Upper lobe of right lung (tissue), 1 donor: ENCODE measurements around the gene LRG1. TPM values are rescaled to one million over a fixed set of nuclear protein-coding genes. Genes with fewer than 3 reads are reported as not detected.

Experiments used
- ATAC-seq: fragments of 200-7000 bp; cut with Tn5 transposase; one replicate; pipeline ENCODE4 v1.9.1; 2020; ENCODE audit warnings: mild to moderate bottlenecking, moderate library complexity
- DNase-seq: peaks from one replicate; pipeline ENCODE4 v3.0.0-alpha.2; 2020
- H3K27ac ChIP-seq: fragments of 200-600 bp; one replicate; pipeline ENCODE4 v1.8.0; 2022
- H3K27me3 ChIP-seq: fragments of 200-600 bp; one replicate; pipeline ENCODE4 v1.8.0; 2022; ENCODE audit warnings: mild to moderate bottlenecking
- H3K36me3 ChIP-seq: fragments of 200-600 bp; one replicate; pipeline ENCODE4 v1.8.0; 2022
- H3K4me1 ChIP-seq: fragments of 200-600 bp; one replicate; pipeline ENCODE4 v1.8.0; 2022
- H3K4me3 ChIP-seq: fragments of 200-600 bp; one replicate; pipeline ENCODE4 v1.8.0; 2022; ENCODE audit warnings: mild to moderate bottlenecking
- H3K9me3 ChIP-seq: fragments of 200-600 bp; one replicate; pipeline ENCODE4 v1.8.0; 2022
- intact Hi-C: fragments of 100-400 bp; cut with DNase I; formaldehyde crosslinking; loops from one replicate; pipeline ENCODE4 v1.11.0; 2022
- total RNA-seq: library from RNA; stranded (reverse); fragmentation: NEBNext Ultra II Directional; extraction: Animal tissue kit (Norgen Biotek cat#: 25700); gene quantifications from one replicate; pipeline ENCODE4 v1.2.1, GENCODE V29; 2021
- TF ChIP-seq, protein P1 (sequence below): fragments of 200-600 bp; IDR thresholded peaks from one replicate; pipeline ENCODE4 v1.8.0; 2022; ENCODE audit warnings: antibody characterized with exemption
- donor health status: DM: no; HTN: yes; CAD: no; lungs with severe emphysema.

LRG1 gene
- total RNA-seq, 1 donor from 2014 or later: 15.9 TPM

DNA sequence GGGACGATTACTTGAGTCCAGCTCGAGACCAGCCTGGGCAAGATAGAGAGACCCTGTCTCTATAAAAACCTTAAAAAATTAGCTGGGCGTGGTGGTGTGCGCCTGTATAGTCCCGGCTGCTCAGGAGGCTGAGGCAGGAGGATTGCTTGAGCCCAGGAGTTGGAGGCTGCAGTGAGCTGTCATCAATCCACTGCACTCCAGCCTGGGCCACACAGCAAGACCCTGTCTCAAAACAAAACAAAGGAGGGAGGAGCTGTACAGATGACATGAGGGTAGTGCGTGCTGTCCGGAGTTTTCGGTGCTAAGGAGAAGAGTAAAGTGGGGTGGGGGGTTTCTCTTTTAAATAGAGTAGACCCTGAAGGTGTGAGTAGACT lies 45.2 kb downstream of the LRG1 start:
- Histone ChIP-seq H3K4me3 (no peak overlapping the region), H3K36me3 (peaks cover 73% of the 10 kb centered on the region), H3K4me1 (no peaks in the 10 kb centered on the region), H3K27me3 (no peaks in the 10 kb centered on the region), H3K27ac (no peak overlapping the region), H3K9me3 (no peaks in the 10 kb centered on the region)
- ATAC-seq (no peak), DNase-seq (no peak)
- intact Hi-C loops: no loop called here
- TF ChIP-seq, protein P1, sequence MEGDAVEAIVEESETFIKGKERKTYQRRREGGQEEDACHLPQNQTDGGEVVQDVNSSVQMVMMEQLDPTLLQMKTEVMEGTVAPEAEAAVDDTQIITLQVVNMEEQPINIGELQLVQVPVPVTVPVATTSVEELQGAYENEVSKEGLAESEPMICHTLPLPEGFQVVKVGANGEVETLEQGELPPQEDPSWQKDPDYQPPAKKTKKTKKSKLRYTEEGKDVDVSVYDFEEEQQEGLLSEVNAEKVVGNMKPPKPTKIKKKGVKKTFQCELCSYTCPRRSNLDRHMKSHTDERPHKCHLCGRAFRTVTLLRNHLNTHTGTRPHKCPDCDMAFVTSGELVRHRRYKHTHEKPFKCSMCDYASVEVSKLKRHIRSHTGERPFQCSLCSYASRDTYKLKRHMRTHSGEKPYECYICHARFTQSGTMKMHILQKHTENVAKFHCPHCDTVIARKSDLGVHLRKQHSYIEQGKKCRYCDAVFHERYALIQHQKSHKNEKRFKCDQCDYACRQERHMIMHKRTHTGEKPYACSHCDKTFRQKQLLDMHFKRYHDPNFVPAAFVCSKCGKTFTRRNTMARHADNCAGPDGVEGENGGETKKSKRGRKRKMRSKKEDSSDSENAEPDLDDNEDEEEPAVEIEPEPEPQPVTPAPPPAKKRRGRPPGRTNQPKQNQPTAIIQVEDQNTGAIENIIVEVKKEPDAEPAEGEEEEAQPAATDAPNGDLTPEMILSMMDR: no peak

DNA sequence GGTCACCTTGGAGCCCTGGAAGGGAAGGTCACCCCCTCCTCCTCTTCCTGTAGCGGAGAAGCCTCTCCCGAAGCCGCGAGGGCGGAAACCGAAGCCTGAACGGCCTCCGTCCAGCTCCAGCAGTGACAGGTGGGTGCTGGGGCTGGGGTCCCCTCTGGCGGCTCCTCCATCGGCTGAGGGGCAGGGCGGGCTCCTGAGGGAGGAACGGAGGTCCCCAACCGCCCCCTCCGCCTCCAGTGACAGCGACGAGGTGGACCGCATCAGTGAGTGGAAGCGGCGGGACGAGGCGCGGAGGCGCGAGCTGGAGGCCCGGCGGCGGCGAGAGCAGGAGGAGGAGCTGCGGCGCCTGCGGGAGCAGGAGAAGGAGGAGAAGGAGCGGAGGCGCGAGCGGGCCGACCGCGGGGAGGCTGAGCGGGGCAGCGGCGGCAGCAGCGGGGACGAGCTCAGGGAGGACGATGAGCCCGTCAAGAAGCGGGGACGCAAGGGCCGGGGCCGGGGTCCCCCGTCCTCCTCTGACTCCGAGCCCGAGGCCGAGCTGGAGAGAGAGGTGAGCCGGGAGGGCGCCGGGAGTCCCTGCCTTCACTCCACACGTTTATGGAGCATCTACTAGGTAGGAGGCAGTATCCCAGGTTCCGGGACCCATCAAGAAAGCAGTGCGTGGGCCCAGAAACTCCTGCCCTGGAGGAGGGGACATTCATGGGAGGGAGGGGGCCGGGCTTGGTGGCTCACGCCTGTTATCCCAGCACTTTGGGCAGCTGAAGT lies 45.7 kb downstream of the LRG1 start:
- TF ChIP-seq, protein P1: no peak
- Histone ChIP-seq H3K36me3 (peaks cover 79% of the 10 kb centered on the region), H3K27me3 (no peaks in the 10 kb centered on the region), H3K4me3 (no peak overlapping the region), H3K27ac (no peak overlapping the region), H3K4me1 (no peaks in the 10 kb centered on the region), H3K9me3 (no peaks in the 10 kb centered on the region)
- intact Hi-C loops: no loop called here
- ATAC-seq (no peak), DNase-seq (no peak)

DNA sequence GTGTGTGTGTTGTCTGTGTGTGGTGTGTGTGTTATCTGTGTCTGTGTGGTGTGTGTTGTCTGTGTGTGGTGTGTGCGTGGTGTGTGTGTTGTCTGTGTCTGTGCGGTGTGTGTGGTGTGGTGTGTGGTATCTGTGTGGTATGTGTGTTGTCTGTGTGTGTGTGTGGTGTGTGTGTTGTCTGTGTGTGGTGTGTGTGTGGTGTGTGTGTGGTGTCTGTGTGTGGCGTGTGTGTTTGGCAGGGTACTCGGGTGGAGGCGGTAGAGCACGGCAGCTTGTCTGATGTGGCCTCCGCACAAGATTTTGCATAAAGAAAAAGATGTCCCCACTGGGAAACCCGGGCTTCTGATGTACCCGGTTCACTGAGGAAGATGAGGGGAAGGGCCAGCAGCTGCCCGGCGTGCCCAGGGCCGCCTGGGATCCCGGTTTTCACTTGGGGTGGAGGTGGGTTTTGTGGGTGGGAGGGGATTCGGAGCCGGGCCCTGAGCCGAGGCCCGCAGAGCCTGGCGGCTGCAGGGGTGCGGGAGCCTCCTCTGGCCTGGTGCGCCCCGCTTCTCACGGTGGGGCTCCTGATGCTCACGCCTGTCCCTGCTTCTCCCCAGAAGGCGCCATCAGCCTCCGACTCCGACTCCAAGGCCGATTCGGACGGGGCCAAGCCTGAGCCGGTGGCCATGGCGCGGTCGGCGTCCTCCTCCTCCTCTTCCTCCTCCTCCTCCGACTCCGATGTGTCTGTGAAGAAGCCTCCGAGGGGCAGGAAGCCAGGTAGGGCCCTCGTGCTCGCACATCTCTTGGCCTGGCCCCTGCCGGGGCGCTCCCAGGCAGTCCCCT lies 46.5 kb downstream of the LRG1 start:
- DNase-seq: no peak
- H3K4me1 ChIP-seq: no peaks in the 10 kb centered on the region
- H3K27me3 ChIP-seq: no peaks in the 10 kb centered on the region
- H3K4me3 ChIP-seq: no peak overlapping the region
- TF ChIP-seq, protein P1: no peak
- no peak overlapping the region for H3K27ac ChIP-seq
- H3K9me3 ChIP-seq: no peaks in the 10 kb centered on the region
- intact Hi-C loops: no loop called here
- no peak for ATAC-seq
- H3K36me3 ChIP-seq: peaks cover 76% of the 10 kb centered on the region

DNA sequence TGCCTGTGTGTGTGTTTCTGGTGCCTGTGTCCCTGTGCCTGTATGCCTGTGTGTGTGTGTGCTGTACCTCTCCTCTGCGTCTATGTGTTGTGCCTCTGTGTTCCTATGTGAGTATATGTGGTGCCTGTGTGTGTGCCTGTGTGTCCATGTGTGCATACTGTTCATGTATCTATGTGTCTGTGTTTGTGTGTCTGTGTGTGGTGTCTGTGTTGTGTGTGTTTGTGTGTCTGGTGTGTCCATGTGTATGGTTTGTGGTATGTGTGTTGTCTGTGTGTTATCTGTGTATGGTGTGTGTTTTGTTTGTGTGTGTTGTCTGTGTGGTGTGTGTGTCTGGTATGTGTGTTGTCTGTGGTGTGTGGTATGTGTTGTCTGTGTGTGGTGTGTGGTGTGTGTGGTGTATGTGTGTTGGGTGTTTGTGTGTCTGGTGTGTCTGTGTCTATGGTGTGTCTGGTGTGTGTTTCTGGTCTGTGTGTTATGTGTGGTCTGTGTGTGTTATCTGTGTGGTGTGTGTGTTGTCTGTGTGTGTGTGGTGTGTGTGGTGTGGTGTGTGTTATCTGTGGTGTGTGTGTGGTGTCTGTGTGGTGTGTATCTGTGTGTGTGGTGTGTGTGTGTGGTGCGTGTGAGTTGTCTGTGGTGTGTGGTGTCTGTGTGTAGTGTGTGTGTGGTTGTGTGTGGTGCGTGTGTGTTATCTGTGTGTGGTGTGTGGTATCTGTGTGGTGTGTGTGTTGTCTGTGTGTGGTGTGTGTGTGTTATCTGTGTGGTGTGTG lies 47.3 kb downstream of the LRG1 start:
- Histone ChIP-seq H3K36me3 (peaks cover 68% of the 10 kb centered on the region), H3K9me3 (no peaks in the 10 kb centered on the region), H3K4me1 (no peaks in the 10 kb centered on the region), H3K27me3 (no peaks in the 10 kb centered on the region), H3K4me3 (no peak overlapping the region), H3K27ac (no peak overlapping the region)
- ATAC-seq: no peak
- intact Hi-C loops: no loop called here
- TF ChIP-seq, protein P1: no peak
- DNase-seq: no peak

DNA sequence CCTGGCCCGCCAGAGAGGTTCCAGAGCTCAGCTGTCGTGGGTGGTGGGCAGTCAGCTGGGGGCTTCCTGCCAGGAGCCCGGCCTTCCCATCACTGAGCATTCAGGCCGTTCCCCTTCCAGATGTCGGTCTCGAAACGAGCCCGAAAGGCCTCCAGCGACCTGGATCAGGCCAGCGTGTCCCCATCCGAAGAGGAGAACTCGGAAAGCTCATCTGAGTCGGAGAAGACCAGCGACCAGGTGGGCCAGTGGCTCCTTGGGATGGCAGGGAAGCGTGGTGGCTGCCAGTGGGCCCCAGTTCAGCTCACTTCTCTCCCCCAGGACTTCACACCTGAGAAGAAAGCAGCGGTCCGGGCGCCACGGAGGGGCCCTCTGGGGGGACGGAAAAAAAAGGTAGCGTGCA lies 48.4 kb downstream of the LRG1 start:
- intact Hi-C loops: no loop called here
- Histone ChIP-seq H3K4me3 (no peak overlapping the region), H3K27me3 (no peaks in the 10 kb centered on the region), H3K27ac (no peak overlapping the region), H3K36me3 (peaks cover 57% of the 10 kb centered on the region), H3K9me3 (no peaks in the 10 kb centered on the region), H3K4me1 (no peaks in the 10 kb centered on the region)
- TF ChIP-seq, protein P1: no peak
- ATAC-seq: no peak
- DNase-seq: no peak
